DND-41 (cell line): ENCODE measurements around the gene CNOT3.

Experiments used
- EZH2 ChIP-seq: IDR thresholded peaks from 3 replicates; pipeline ENCODE4 v1.6.1; 2012; ENCODE audit warnings: borderline replicate concordance, low read depth, mild to moderate bottlenecking, moderate library complexity, low read length, inconsistent platforms; ENCODE audit not compliant: severe bottlenecking
- TF ChIP-seq, protein P1 (sequence below): IDR thresholded peaks from 2 replicates; pipeline ENCODE4 v1.5.1; 2012; ENCODE audit warnings: borderline replicate concordance, low read length, moderate library complexity, mild to moderate bottlenecking; ENCODE audit not compliant: poor library complexity, severe bottlenecking; ENCODE audit errors: extremely low read depth

DNA sequence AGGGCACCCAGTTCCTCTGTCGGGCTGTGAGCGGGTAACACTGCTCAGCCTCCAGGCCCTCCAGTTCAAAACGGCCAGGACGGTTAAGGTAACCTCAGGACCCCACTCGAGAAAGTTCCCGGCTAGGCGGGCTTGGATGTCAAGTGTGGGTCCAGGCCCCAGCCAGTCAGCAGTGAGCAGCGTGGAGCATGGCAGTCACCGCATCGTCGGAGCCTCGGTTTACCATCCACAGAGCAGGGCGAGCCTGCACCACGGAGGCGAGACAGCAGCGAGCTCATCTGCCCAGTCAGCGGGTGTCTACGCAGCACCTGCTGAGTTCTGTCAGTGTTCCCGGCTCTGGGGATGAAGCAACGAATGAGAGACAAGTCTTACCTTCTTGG lies 8.0 kb upstream of the CNOT3 start:
- TF ChIP-seq EZH2 = no peak
- TF ChIP-seq, protein P1, sequence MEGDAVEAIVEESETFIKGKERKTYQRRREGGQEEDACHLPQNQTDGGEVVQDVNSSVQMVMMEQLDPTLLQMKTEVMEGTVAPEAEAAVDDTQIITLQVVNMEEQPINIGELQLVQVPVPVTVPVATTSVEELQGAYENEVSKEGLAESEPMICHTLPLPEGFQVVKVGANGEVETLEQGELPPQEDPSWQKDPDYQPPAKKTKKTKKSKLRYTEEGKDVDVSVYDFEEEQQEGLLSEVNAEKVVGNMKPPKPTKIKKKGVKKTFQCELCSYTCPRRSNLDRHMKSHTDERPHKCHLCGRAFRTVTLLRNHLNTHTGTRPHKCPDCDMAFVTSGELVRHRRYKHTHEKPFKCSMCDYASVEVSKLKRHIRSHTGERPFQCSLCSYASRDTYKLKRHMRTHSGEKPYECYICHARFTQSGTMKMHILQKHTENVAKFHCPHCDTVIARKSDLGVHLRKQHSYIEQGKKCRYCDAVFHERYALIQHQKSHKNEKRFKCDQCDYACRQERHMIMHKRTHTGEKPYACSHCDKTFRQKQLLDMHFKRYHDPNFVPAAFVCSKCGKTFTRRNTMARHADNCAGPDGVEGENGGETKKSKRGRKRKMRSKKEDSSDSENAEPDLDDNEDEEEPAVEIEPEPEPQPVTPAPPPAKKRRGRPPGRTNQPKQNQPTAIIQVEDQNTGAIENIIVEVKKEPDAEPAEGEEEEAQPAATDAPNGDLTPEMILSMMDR = no peak
